OCI-LY3 (cell line): ENCODE results near the gene COL6A3.

Experiments used
- H2AFZ ChIP-seq: fragments of 200-600, 300-600 bp; shearing (Covaris generic); 2 replicates; pipeline ENCODE4 v1.6.0; 2014; ENCODE audit warnings: antibody characterized with exemption, low read depth, low read length
- H3K27ac ChIP-seq: fragments of 200-600, 300-600 bp; sonication (generic); 2 replicates; pipeline ENCODE4 v1.5.1; 2014; ENCODE audit warnings: mild to moderate bottlenecking, low read length, moderate library complexity, mixed read lengths
- H3K27me3 ChIP-seq: fragments of 200-600, 300-600 bp; sonication (generic); 2 replicates; pipeline ENCODE4 v1.6.1; 2014; ENCODE audit warnings: low read depth, low read length, mixed read lengths
- H3K36me3 ChIP-seq: fragments of 200-600, 300-600 bp; sonication (generic); replicated peaks from 2 replicates; pipeline ENCODE3; 2014; ENCODE audit warnings: low read depth, low read length, mixed read lengths
- H3K4me1 ChIP-seq: fragments of 300-600, 200-600 bp; sonication (generic); 2 replicates; pipeline ENCODE4 v1.6.1; 2014; ENCODE audit warnings: low read length, mixed read lengths
- H3K4me2 ChIP-seq: fragments of 200-600, 300-600 bp; sonication (generic); 2 replicates; pipeline ENCODE4 v1.6.1; 2014; ENCODE audit warnings: low read length, mixed read lengths
- H3K4me3 ChIP-seq: fragments of 300-600, 200-600 bp; sonication (generic); 2 replicates; pipeline ENCODE4 v1.5.1; 2014; ENCODE audit warnings: antibody characterized with exemption, mild to moderate bottlenecking, low read length, moderate library complexity
- H3K79me2 ChIP-seq: fragments of 300-600, 200-600 bp; shearing (Covaris generic); 2 replicates; pipeline ENCODE4 v1.6.1; 2014; ENCODE audit warnings: mild to moderate bottlenecking, low read length, mixed read lengths
- H3K9ac ChIP-seq: fragments of 300-600, 200-600 bp; shearing (Covaris generic); 2 replicates; pipeline ENCODE4 v1.6.0; 2014; ENCODE audit warnings: mild to moderate bottlenecking, low read length, moderate library complexity
- H3K9me3 ChIP-seq: fragments of 200-600, 300-600 bp; shearing (Covaris generic); 2 replicates; pipeline ENCODE4 v1.6.1; 2014; ENCODE audit warnings: low read length, mixed read lengths; ENCODE audit not compliant: insufficient read depth
- H4K20me1 ChIP-seq: fragments of 200-600, 300-600 bp; sonication (generic); 2 replicates; pipeline ENCODE4 v1.6.1; 2016; ENCODE audit warnings: low read length, mixed read lengths; ENCODE audit not compliant: insufficient read depth
- EZH2phosphoT487 ChIP-seq: fragments of 200-600 bp; shearing (Covaris generic); IDR thresholded peaks from 2 replicates; pipeline ENCODE4 v1.6.1; 2018; ENCODE audit warnings: antibody characterized with exemption, mixed run types, low read depth
- TF ChIP-seq, protein P1 (sequence below): fragments of 200-600, 300-600 bp; sonication (generic); IDR thresholded peaks from 2 replicates; pipeline ENCODE4 v1.5.1; 2014; ENCODE audit warnings: antibody characterized with exemption, low read length, low read depth

Gene COL6A3

DNA sequence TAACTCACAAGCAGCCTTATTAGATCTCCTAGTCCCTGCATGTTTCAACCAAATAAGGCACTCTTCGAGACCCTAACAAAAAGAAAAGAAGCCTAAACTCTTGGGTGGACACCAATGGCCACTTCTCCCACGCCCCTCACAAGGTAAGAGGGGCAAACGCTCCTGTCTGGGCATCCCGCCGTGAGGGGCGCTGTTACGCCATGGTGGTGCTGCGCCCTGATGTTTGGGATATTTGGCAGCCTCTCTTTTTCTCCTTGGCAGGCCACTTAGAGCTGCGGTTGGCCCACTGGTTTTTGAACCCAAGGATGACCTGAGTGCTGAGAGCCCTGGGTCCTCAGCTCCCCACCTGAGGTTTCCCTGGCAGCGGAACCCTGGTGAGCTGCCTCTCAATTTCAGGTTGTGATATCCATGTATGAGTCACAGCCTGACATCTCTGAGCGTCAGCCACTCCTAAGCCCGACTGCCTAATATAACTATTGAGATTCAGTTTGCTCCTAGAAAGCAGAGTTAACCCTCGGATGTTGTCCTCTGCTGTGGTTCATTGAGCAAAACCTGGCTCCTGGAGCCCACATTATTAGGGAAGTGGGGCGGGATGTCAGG lies 103.3 kb downstream of the COL6A3 start:
- no peak overlapping the region for H3K9ac ChIP-seq
- H2AFZ ChIP-seq: no peak overlapping the region
- H3K4me2 ChIP-seq: no peak overlapping the region
- H3K79me2 ChIP-seq: no peaks in the 10 kb centered on the region
- no peaks in the 10 kb centered on the region for H3K36me3 ChIP-seq
- TF ChIP-seq EZH2phosphoT487: no peak
- TF ChIP-seq, protein P1, sequence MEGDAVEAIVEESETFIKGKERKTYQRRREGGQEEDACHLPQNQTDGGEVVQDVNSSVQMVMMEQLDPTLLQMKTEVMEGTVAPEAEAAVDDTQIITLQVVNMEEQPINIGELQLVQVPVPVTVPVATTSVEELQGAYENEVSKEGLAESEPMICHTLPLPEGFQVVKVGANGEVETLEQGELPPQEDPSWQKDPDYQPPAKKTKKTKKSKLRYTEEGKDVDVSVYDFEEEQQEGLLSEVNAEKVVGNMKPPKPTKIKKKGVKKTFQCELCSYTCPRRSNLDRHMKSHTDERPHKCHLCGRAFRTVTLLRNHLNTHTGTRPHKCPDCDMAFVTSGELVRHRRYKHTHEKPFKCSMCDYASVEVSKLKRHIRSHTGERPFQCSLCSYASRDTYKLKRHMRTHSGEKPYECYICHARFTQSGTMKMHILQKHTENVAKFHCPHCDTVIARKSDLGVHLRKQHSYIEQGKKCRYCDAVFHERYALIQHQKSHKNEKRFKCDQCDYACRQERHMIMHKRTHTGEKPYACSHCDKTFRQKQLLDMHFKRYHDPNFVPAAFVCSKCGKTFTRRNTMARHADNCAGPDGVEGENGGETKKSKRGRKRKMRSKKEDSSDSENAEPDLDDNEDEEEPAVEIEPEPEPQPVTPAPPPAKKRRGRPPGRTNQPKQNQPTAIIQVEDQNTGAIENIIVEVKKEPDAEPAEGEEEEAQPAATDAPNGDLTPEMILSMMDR: no peak
- H3K27ac ChIP-seq: no peak overlapping the region
- H4K20me1 ChIP-seq: no peaks in the 10 kb centered on the region
- H3K27me3 ChIP-seq: 0 out of 2 replicates have a peak, but pooled peaks cover 5% of the 10 kb centered on the region
- H3K9me3 ChIP-seq: no peaks in the 10 kb centered on the region
- H3K4me3 ChIP-seq: no peak overlapping the region
- no peaks in the 10 kb centered on the region for H3K4me1 ChIP-seq

DNA sequence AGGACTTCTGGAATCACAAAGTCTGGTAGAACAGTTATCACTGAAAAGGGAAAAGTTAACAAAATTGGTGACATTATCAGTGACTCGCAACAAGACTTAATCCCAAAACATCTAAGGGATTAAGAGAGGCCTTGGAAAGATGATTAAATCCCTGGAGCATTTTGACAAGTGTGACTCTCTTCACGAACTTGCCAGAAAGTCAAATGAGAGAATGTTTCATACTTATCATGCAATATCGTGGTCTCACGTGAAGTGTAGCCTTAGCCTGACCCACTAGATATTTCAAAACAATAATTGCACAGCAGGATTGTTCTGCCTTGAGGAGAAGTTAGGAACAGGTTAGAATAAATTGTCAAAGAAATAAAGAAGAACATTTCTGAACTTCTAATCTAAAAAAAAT lies 104.5 kb downstream of the COL6A3 start:
- TF ChIP-seq, protein P1: no peak
- no peak for TF ChIP-seq EZH2phosphoT487
- no peaks in the 10 kb centered on the region for H3K9me3 ChIP-seq

DNA sequence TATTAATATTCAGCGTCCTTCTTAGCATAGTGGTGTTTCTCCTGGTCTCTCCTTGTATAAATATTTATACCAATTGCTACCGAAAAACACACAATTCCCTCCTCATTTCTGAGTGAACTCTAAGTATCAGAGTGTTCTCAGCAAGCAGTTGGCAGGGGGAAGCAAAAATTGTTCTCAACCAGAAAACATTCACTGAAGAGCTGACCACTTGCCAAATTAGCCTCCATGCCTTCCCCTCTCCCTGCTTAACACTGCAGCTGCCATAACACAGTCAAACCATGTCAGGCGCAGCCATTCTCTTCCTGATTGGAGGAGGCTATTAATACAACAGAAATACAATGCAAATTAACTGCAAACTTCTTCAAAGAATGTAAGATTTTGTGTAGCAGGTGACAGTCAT lies 105.0 kb downstream of the COL6A3 start:
- TF ChIP-seq, protein P1: no peak
- TF ChIP-seq EZH2phosphoT487: no peak
- 0 out of 2 replicates have a peak, but pooled peaks cover 5% of the 10 kb centered on the region for H3K27me3 ChIP-seq
- no peaks in the 10 kb centered on the region for H3K9me3 ChIP-seq
- H3K4me2 ChIP-seq: no peak overlapping the region
- H3K9ac ChIP-seq: no peak overlapping the region
- H3K79me2 ChIP-seq: no peaks in the 10 kb centered on the region
- H3K27ac ChIP-seq: no peak overlapping the region
- H3K4me1 ChIP-seq: no peaks in the 10 kb centered on the region
- no peaks in the 10 kb centered on the region for H3K36me3 ChIP-seq
- no peak overlapping the region for H3K4me3 ChIP-seq
- no peaks in the 10 kb centered on the region for H4K20me1 ChIP-seq
- H2AFZ ChIP-seq: no peak overlapping the region

More for the DNA sequence above, 104.5 kb downstream of the COL6A3 start:
- H4K20me1 ChIP-seq: no peaks in the 10 kb centered on the region
- no peak overlapping the region for H3K4me3 ChIP-seq
- H3K4me2 ChIP-seq: no peak overlapping the region
- H3K79me2 ChIP-seq: no peaks in the 10 kb centered on the region
- no peak overlapping the region for H3K27ac ChIP-seq
- no peaks in the 10 kb centered on the region for H3K4me1 ChIP-seq
- 0 out of 2 replicates have a peak, but pooled peaks cover 5% of the 10 kb centered on the region for H3K27me3 ChIP-seq
- no peak overlapping the region for H2AFZ ChIP-seq
- no peaks in the 10 kb centered on the region for H3K36me3 ChIP-seq
- H3K9ac ChIP-seq: no peak overlapping the region

DNA sequence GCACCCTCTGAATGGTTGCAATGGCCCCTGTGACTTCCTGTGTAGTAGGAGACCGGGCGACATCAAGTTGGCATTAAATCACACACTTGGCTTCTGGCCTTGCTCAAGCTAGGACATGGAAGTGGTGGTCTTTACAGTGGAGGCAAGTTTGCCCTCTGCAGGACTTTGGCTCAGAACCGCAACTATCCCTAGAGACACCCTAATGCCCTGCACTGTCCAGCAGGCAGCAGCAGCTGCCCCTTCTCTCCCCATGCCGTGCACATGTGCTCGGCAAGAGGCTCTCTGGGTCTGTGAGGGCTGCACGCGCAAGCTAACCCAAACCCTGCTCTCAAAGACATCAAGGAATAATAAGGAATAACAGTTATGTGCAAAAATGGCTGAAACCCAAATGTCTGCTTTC lies 106.5 kb downstream of the COL6A3 start:
- Histone ChIP-seq H4K20me1 (no peaks in the 10 kb centered on the region), H3K36me3 (no peaks in the 10 kb centered on the region), H3K27me3 (0 out of 2 replicates have a peak, but pooled peaks cover 5% of the 10 kb centered on the region), H3K9ac (no peak overlapping the region), H3K4me1 (no peaks in the 10 kb centered on the region), H2AFZ (no peak overlapping the region), H3K27ac (no peak overlapping the region), H3K79me2 (no peaks in the 10 kb centered on the region), H3K9me3 (no peaks in the 10 kb centered on the region), H3K4me2 (no peak overlapping the region), H3K4me3 (no peak overlapping the region)
- TF ChIP-seq, protein P1: no peak
- no peak for TF ChIP-seq EZH2phosphoT487
